UCSD-AML1 (cell line): Measurements from ENCODE around the gene MPC1L.

Experiments used
- DNase-seq: peaks from one replicate; lab custom pipeline; 2025; ENCODE audit not compliant: unreplicated experiment; lab: John Stamatoyannopoulos, UW

MPC1L gene

DNA sequence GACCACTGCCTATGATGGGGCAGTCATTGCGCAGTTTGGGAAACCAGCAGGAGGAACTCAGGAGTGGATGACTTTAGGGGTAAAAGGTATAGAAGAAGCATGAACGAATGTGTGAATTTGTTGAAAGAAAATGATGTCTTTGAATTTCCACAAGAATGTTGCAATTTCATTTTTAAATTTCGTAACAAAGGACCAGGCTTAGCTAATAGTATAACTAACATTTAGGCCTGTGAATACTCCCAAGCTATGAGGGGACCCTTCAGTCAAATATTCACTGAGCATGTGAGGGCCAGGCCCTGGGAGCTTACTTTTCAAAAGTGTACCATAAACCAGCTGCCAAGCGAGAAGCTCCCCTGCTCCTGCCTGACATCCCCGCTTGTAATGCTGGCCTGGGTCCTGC lies 5.3 kb downstream of the MPC1L start:
- DNase-seq: no peak

DNA sequence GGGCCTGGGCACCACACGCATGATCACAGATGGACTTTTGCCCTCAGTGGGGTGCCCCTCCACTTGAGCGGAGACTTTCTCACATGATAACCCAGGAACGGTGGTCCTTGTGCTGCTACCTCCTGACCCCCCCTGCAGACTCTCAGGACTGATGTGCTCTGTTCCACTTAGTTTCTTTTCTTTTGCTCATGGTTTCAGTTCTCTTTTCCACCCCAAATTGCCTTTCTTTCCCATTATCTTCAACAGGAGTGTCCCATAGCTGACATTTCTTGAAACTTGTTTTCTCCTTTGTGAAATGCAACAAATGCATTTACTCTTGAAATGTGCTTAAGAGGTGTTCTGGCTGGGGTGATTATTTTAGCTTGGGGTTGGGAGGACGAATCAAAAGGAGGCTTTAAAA lies 9.0 kb downstream of the MPC1L start:
- no peak for DNase-seq

DNA sequence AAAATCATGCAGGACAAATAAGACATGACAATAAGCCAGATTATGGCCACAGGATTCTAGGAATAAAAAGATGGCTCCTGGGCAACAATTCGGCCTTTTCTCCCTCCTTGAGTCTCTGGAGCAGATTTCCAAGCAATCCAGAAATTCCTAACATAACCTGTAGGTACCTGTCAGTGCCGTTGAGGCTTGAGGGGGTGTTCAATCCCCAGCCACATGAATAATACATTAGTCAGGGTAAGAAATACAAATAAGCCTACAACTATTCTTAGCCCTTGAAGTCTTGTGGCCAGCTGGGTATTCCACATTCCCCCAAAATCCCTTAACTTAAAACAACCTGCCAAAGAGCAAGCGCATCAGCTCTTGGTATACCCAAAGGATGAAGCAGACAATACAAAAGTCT lies 14.5 kb downstream of the MPC1L start:
- no peak for DNase-seq

DNA sequence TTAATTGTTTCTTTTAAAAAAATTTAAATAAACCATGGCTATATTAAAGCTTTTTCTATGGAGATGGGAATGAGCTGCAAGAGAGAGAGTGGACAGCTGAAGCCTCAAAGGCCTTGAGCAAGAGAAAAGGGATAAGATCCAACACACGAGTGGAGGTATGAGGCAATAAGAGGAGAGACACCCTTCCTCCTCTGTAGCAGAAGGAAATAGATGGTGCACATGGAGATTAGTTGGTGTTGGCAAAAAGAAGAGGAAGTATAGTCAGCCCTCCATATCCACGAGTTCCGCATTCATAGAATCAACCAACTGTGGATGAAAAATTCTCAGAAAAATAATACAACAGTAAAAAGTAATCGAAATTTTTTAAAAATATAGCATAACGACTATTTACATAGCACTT lies 20.9 kb downstream of the MPC1L start:
- no peak for DNase-seq

DNA sequence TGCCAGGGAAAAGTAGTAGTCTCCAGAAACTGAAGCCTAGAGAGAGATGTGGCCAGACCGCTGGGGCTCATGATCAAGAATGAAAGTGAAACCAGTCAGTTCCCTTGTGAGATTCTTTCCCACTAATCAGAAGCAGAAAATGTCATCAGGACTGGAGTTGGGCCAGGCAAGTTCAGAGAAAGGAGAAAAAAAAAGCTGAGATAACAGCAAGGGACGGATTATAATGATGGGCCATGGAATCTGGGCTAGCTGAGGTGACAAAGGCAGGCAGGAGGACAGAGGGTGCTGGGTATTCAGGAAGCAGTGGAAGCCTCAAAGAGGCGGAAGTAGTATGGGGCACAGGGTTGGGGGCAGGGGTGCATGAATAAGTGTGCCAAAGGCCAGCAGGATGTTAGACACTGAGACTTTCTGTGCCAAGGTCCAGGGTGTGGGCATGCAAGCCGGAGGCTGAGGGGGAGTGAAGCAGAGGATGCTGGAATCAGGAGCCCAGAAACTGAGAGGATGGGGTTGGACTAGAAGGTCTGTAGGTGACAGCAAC lies 21.7 kb downstream of the MPC1L start:
- DNase-seq: peak; percentile 65

DNA sequence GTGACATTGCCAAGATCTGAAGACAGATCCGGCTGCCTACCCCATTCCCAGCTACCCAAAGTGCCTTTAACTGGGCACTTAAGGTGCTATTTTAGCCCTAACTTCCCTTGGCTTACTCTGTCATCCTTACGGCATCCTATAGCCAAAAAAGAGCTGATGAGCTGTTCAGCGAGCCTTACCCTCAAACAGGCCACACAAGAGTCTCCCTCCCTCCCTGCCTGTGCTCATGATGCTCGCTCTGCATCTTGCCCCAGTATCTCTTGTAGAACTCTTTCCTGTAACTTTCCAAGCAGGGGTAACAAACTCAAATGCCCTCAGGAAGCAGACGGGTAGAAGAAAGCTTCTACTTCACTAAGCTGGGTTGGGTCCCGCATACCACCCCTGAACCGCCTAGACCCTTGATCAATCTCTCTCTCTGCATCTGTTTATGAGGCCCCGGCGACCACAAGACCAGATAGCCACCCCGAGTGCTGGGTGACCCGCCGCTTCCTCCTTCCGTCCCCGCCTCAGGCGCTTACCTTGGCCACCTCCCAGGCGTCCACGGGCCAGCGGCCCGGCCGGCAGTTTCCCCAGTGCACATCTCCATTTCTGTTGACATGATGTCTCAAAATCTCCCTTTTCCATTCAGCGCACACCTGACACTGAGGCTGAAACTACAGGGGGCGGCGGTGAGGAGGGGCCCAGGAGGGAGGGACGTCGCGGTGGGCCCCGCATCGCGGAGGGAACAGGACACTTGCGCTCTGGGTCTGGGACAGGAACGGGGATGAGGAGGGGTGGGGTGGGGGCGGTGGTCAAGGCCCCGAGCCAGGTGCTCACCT lies 23.5 kb downstream of the MPC1L start:
- DNase-seq: peak; percentile 25

DNA sequence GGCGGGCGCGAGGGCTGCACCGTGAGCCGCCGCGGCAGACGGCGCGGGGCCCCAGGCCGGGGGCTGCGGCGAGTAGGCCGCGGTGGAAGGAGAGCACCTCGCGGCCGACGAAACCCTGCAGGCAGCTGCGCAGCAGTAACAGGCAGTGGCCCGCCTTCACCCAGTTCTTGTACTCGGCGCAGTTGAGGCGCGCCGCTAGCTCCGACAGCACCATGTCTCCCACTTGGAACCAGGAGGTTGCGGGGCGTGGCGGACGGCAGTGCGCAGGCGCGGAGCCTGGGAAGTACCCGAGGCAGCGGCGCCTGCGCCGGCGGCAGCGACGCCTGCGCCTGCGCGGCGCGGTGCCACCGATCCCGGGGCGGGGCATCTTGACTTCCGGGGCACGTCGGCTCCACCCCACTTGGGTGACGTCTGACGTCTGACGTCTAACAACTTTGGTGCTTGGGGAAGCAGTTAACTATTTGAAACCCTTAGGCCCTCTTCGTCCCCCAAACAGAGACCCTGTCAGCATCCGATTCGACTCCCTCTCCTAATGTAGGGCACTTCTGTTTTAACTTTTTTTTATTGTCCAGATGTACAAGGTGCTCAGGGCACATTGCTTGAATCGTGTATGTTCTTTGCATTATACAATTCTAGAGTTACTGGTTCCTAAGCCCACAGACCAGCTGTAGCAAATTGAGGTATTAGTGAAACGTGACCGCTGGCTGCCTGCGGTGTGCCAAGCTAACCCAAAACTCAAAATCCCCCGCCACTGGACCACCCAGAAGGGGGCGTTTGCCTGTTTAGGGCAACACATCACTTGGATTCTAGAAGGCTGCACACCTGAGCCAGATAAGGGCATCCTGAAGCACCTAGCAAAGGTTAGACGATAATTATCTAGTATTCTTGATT lies 24.3 kb downstream of the MPC1L start, which contains the start of gene CXorf38:
CXorf38 (minus strand) TSS at position 255 of the 891 bp plus-strand sequence; CDS start at position 214, 41 bp downstream.
- peak; percentile 92 for DNase-seq

DNA sequence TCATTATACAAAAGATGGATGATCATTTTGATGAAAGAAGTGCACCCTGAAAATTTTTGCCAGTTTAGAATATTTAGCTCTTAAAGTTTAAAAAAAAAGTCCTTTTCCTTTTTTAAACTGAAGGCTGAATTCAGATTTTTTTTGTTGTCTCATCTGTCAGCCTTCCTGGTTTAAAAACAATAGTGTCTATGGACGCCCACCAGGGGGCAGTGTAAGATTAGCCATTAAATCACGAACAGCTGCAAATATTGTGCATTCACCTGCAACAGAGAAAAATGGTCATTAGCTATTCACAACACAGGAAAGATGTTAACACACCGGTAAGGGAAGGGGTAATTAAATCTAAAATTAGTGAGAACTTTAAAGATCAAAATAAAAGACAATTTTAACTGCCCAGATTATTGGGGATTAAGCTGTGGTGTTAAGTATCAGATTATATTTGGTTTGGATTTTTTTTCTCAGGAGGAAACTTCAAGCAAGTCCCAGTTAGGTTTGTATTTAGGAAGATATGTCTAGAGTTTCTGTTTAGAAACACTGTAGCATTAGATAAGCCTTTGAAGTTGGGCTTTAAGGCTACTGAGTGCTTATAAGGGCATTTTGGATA lies 28.5 kb downstream of the MPC1L start:
- peak; percentile 36 for DNase-seq

DNA sequence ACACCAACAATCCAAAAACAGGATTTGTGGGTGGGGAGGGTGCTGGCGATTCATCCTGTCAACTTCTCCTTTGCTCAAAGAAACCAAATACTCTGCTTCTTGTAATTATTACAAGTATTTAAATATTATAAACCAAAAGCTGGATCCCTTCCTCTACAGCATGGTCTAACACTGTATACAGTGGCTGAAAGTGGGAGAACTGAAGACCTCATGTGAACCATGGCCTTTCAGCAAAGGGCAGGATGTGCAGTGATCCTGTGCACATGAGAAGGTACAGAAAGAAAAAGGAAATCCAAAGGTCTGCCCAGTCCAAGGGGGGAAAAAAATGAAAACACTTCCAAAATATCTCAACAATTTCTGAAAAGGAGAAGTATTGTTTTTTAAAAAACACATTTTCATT lies 29.4 kb downstream of the MPC1L start:
- DNase-seq: no peak

DNA sequence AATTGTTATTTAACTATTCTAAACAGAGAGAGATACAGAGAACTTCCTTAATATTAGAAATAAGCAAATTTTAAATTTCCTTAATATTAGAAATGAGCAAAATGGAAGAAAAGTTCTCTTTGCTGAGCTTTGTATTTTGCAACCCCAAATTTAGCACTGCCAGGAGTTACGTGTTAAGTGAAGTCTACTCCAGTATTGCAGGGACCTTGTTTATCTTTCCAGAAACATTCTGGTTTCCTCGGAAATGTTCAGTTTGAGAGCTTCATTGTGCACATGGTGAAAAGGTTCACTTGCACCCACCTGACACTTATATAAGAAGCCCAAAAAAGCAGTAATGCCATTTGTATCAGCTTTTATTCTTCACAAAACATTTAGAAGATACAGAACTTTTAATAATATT lies 30.3 kb downstream of the MPC1L start:
- DNase-seq: no peak

DNA sequence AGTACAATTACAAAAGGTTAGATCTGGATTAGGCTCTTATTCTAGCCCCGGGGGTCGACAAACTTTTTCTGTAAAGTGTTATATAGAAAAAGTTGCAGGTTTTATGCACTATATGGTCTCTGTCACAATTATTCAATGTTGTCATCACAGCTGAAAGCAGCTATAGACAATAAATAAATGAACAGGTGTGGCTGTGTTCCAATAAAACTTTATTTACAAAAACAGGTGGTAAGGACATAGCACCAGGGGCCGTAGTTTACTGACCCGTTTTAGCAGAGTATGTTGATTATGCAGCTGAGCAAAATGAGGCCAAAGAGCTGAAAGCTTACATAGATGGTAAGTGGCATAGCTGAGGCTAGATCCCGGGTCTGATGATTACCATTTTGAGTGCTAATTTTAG lies 37.2 kb downstream of the MPC1L start:
- DNase-seq: no peak

DNA sequence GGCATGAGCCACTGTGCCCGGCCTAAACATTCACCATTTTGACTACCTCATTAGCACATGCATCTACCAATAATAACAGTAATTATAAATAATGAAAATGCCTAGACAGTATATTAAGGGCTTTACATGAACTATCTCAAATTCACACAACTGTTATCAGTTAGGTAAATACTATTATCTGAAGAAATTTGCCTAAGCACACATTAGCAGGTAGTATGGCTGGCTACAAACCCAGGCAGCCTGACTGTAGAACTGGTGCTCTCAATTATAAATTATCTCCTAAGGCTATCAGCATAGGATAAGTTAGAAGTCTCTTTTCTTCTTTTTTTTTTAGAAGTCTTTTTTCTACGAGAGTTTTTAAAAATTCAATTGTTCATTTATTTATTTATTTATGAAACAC lies 38.3 kb downstream of the MPC1L start:
- no peak for DNase-seq

DNA sequence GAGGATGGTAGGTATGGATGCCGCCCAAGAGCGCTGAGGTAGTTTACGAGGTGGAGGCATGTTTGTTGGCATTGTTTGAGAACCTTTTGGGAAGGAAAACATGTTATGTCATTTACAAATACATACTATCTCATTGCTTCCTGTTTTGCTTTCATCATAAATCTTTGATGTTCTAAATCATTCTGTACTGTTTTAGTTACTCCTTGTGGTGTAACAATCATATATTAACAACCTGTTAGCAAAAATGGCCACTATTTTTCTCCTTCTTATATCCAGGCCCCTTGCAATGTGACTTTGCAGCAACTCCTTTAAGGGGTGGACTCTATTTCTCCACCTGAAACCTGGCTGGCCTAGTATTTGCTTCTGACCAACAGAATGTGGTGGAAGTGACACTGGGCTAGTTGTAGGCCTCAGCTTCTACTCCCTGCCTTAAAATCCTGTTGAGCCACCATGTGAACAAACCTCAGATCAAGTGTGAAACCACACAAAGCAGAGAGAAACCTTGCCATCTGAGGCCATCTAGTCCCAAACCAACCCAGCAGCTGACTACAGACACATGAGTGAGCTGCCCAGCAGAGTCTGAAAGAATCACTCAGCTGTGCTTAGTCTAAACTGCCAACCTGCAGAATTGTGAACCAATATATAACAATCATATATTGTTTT lies 40.0 kb downstream of the MPC1L start:
- no peak for DNase-seq

DNA sequence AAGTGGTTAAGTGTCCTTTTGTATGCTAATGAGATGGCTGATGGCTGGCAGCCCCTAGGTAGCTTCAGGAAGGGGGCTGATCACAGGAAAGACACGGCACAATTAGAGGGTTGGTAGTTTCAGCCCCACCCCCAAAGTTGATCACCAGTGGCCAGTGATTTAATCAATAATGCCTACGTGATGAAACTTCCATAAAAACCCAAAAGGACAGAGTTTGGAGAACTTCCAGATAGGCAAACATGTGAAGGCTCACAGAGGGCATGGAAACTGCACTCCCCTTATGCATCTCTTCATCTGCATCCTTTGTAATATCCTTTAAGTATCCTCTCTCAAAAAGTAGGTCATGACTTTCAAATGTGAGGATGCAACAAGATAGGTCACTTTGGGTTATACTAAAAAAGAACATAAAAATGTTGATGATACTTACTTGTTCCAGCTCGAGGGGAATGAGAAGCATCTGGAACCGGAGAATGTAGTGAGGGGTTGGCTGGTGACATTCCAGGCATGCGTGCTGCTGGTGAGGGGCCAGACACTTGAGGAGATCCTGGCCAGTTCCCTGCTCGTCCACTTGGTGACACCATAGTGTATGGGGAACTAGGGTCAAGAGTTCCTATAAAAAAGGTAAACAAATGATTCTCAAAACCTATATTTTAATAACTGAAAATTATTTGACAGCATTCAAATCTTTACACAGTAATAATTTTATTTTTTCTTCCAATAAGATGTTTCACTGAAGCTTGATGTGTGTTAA lies 40.8 kb downstream of the MPC1L start:
- peak; percentile 10 for DNase-seq

DNA sequence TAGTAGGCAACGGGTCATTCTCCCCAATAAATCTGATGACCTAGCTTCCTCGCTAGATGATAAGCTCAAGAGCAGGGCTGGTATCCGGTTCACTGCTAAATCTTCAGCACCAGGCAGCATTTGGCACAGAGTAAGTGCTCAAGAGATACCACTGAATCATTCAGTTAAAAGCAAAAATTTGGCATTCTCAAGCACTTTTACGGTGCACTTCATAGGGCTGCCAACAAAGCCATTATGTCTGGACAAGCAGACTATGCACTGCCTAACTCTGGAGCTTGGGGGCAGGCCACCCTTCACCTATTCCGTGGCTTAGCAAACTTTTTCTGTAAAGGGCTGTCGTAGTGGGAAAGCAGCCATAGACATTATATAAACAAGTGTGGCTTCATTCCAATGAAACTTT lies 47.9 kb downstream of the MPC1L start:
- DNase-seq: no peak
